Body of pancreas (tissue), 4 donors: ENCODE results near the gene PRPS1.

Experiments used
- POLR2A ChIP-seq, 3 donors: fragments of 450-650 bp; IDR thresholded peaks; one replicate each; pipeline ENCODE4 v1.6.1; 2016; ENCODE audit warnings: antibody characterized with exemption in 3 of 3, mild to moderate bottlenecking in 2 of 3
- TF ChIP-seq, protein P1 (sequence below), 7 experiments: fragments of 450-650 bp in 4 of 7; fragments of 200-600 bp in 3 of 7; sonication (generic) in 3 of 7; IDR thresholded peaks; one replicate each; pipeline ENCODE4 v1.5.1; 2016 to 2019; ENCODE audit warnings: antibody characterized with exemption in 7 of 7

DNA sequence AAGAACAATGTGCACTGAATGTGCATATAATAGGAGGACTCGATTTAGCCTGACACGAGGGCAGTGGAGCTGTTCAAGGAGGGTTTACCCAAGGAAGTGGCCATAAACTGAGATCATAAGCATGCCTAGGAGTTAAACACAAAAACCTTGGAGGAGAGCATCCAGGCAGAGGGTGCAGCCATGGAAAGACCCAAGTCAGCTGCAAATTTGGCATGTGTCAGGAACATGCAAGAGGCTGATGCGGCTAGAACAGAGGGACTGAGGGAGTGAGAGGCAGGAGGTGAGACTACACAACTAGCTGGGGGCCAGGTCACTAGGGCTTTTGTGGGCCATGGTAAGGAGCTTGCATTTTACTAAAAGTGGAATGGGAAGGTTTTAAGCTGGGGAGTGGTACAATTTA, 55.6 kb downstream of the PRPS1 start:
- TF ChIP-seq POLR2A (IDR thresholded peaks at IDR 0.05) = no peak
- TF ChIP-seq, protein P1, sequence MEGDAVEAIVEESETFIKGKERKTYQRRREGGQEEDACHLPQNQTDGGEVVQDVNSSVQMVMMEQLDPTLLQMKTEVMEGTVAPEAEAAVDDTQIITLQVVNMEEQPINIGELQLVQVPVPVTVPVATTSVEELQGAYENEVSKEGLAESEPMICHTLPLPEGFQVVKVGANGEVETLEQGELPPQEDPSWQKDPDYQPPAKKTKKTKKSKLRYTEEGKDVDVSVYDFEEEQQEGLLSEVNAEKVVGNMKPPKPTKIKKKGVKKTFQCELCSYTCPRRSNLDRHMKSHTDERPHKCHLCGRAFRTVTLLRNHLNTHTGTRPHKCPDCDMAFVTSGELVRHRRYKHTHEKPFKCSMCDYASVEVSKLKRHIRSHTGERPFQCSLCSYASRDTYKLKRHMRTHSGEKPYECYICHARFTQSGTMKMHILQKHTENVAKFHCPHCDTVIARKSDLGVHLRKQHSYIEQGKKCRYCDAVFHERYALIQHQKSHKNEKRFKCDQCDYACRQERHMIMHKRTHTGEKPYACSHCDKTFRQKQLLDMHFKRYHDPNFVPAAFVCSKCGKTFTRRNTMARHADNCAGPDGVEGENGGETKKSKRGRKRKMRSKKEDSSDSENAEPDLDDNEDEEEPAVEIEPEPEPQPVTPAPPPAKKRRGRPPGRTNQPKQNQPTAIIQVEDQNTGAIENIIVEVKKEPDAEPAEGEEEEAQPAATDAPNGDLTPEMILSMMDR (IDR thresholded peaks at IDR 0.05) = no peak
